Testis (tissue), 3 donors: ENCODE measurements around the gene ZNF516. TPM values are rescaled to one million over a fixed set of nuclear protein-coding genes. Genes with fewer than 3 reads are reported as not detected.

Experiments used
- DNase-seq: peaks from one replicate; pipeline ENCODE4 v3.0.0-alpha.2; 2019
- H3K27ac ChIP-seq, 2 donors: fragments of 200-600 bp; sonication (generic); one replicate each; pipeline ENCODE4 v1.5.1; 2019
- H3K27me3 ChIP-seq: fragments of 200-600 bp; sonication (generic); one replicate; pipeline ENCODE4 v1.5.1; 2019
- H3K36me3 ChIP-seq: fragments of 200-600 bp; sonication (generic); one replicate; pipeline ENCODE4 v1.5.1; 2017; ENCODE audit warnings: low read depth; ENCODE audit errors: missing control alignments
- H3K4me1 ChIP-seq: fragments of 200-600 bp; sonication (generic); one replicate; pipeline ENCODE4 v1.5.1; 2019
- H3K4me3 ChIP-seq, 2 donors: fragments of 200-600 bp; sonication (generic); one replicate each; pipeline ENCODE4 v1.5.1; 2017 to 2019
- H3K9me3 ChIP-seq: fragments of 200-600 bp; sonication (generic); one replicate; pipeline ENCODE4 v1.5.1; 2017
- POLR2A ChIP-seq: fragments of 450-650 bp; IDR thresholded peaks from one replicate; pipeline ENCODE4 v1.6.1; 2017; ENCODE audit warnings: antibody characterized with exemption, mild to moderate bottlenecking, moderate library complexity
- WGBS, 2 donors: methylation state at CpG; one replicate each; pipeline ENCODE4 v1.1.5; 2018; 5-methylcytosine and 5-hydroxymethylcytosine counted together
- intact Hi-C: fragments of 100-400 bp; cut with DNase I; formaldehyde crosslinking; loops from one replicate; pipeline ENCODE4 v1.15.1; 2023; ENCODE audit warnings: low total_unique reads
- polyA plus RNA-seq: library from polyadenylated mRNA; stranded (reverse); fragments of 350-450 nt; fragmentation: Illumina TruSeq; extraction: RNeasy Lipid Tissue Mini Kit (QIAGEN cat#74804); gene quantifications from one replicate; pipeline ENCODE4 v1.2.3, GENCODE V29; 2014; ENCODE audit warnings: low read depth, low replicate concordance; ENCODE audit not compliant: insufficient read depth
- total RNA-seq, 2 donors: library from RNA; depleted of rRNA; stranded (reverse); fragments of >200 nt; gene quantifications; one replicate each; pipeline ENCODE4 v1.2.3, GENCODE V29; 2016
- TF ChIP-seq, protein P1 (sequence below), 3 experiments: fragments of 450-650 bp in 2 of 3; fragments of 200-600 bp in 1 of 3; sonication (generic) in 1 of 3; IDR thresholded peaks; one replicate each; pipeline ENCODE4 v1.5.1; 2016 to 2019; ENCODE audit warnings: antibody characterized with exemption in 3 of 3, mild to moderate bottlenecking in 2 of 3, moderate library complexity in 1 of 3

The ZNF516 gene
- total and polyA plus RNA-seq, 3 donors from 2014 or later: 79.0 to 212 (median 189) TPM

DNA sequence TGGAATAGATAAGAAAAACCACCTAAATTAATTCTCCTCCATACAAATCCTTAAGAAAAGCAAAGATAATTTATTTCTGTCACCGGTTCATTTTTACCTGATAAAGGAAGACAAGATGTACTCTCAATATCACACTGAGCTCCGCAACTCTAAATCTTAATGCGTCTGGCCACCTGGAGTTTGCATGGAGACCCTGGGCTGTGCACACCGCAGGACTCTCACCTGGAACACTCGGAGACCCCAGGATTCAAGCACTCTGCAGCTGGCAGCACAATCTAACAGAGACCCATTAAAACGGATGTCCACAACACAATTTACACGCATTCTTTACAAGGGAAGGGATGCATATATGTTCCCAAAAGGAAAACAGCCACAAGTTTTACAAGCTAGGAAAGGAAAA is 72.2 kb downstream of the ZNF516 start:
- Histone ChIP-seq H3K9me3 (no peaks in the 10 kb centered on the region), H3K4me3 (no peak overlapping the region), H3K36me3 (no peaks in the 10 kb centered on the region), H3K27me3 (no peaks in the 10 kb centered on the region), H3K4me1 (peaks cover 14% of the 10 kb centered on the region), H3K27ac (no peak overlapping the region)
- intact Hi-C loops: no loop called here
- WGBS, 2 donors: 63 to 74% methylated on average over 7 of the region's 7 CpGs
- TF ChIP-seq, protein P1, sequence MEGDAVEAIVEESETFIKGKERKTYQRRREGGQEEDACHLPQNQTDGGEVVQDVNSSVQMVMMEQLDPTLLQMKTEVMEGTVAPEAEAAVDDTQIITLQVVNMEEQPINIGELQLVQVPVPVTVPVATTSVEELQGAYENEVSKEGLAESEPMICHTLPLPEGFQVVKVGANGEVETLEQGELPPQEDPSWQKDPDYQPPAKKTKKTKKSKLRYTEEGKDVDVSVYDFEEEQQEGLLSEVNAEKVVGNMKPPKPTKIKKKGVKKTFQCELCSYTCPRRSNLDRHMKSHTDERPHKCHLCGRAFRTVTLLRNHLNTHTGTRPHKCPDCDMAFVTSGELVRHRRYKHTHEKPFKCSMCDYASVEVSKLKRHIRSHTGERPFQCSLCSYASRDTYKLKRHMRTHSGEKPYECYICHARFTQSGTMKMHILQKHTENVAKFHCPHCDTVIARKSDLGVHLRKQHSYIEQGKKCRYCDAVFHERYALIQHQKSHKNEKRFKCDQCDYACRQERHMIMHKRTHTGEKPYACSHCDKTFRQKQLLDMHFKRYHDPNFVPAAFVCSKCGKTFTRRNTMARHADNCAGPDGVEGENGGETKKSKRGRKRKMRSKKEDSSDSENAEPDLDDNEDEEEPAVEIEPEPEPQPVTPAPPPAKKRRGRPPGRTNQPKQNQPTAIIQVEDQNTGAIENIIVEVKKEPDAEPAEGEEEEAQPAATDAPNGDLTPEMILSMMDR (IDR thresholded peaks at IDR 0.05): no peak
- no peak for TF ChIP-seq POLR2A
- no peak for DNase-seq

DNA sequence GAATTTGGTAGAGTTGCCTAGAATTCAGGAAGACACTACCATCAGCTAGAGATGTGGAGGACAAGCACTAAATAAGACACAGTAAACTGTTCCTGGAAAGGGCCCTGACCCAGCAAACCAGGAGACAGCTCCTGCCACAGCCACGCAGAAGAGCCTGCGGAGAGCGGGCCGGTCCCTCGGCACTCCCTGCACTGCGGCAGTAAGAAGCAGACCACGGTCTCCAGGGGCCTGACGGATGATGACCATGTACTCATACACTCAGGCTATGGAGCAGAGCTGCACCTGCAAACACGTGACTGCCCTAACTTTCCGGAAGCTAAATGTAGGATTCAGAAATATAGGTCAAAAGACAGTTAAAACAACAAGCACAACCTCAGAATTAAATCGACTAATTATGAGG is 72.9 kb downstream of the ZNF516 start:
- Histone ChIP-seq H3K4me1 (peaks cover 17% of the 10 kb centered on the region), H3K27me3 (no peaks in the 10 kb centered on the region), H3K4me3 (no peak overlapping the region), H3K27ac (no peak overlapping the region), H3K9me3 (no peaks in the 10 kb centered on the region), H3K36me3 (no peaks in the 10 kb centered on the region)
- TF ChIP-seq POLR2A: no peak
- TF ChIP-seq, protein P1 (IDR thresholded peaks at IDR 0.05): no peak
- 66 to 68% methylated on average over 11 of the region's 11 CpGs for WGBS, 2 donors
- no peak for DNase-seq
- intact Hi-C loops: no loop called here

DNA sequence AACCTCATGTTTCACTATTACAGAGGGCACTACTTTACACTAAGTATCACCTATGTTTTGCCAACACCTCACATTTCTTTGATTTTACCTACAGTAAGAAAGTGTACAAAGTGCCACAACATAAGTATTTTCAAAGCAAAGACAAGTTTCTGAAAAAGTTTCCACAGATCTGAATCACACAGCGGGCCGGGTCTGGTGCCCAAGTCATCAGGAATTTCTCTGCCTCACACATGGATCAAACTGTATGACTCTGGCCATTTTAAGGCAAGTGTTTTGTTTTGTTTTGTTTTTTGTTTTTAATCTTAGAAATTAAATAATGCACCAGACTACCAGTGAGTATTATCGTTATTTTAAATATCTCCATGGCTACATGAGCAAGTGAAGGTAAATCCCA is 73.4 kb downstream of the ZNF516 start:
- TF ChIP-seq POLR2A: no peak
- TF ChIP-seq, protein P1 (IDR thresholded peaks at IDR 0.05): no peak
- Histone ChIP-seq H3K27me3 (no peaks in the 10 kb centered on the region), H3K36me3 (no peaks in the 10 kb centered on the region), H3K9me3 (no peaks in the 10 kb centered on the region), H3K27ac (no peak overlapping the region), H3K4me1 (peaks cover 20% of the 10 kb centered on the region), H3K4me3 (no peak overlapping the region)
- no peak for DNase-seq
- 88% methylated on average over 3 of the region's 3 CpGs for WGBS, 2 donors
- intact Hi-C loops: no loop called here

DNA sequence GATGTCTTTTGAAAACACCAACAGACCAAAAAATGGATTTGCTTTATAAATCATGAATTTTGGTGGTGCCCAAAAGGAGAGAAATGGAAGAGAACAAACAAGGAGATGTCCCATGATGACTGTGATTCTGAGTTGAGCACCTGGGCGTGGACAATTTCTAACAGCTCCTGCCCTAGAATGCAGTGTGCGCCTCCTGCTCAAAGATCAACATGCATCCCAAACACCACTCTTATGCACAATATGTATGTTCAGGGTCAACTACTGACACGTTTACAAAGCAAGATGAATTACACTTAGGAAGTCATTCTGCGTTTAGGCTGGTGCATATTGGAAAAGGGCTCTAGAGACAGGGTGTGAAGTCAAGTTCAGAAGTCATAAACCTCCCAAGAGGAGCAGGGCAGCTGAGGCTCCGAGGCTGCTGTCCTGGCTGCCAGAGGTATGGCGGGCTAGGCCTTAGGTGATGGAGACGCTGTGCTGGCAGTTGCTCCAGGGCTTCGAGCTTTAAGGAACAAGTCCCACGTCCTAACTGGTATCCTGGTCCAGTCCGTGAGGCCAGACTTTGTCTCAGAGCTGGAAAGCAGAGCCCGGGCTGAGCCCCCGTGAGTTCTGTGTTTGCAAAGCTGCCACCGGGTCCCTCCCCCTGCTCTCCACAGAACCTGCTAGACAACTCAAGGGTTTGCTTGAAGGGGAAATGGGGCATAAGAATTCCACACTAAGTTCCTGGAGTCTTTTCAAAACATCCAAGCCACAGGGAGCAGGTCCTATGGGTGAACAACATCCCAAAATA is 74.0 kb downstream of the ZNF516 start:
- DNase-seq: no peak
- 70 to 89% methylated on average over 8 to 13 of the region's 13 CpGs for WGBS, 2 donors
- intact Hi-C loops: no loop called here
- TF ChIP-seq, protein P1 (IDR thresholded peaks at IDR 0.05): no peak
- TF ChIP-seq POLR2A: no peak
- peaks cover 21% of the 10 kb centered on the region for H3K4me1 ChIP-seq
- H3K27ac ChIP-seq: no peak overlapping the region
- H3K36me3 ChIP-seq: no peaks in the 10 kb centered on the region
- H3K9me3 ChIP-seq: no peaks in the 10 kb centered on the region
- H3K27me3 ChIP-seq: no peaks in the 10 kb centered on the region
- no peak overlapping the region for H3K4me3 ChIP-seq

DNA sequence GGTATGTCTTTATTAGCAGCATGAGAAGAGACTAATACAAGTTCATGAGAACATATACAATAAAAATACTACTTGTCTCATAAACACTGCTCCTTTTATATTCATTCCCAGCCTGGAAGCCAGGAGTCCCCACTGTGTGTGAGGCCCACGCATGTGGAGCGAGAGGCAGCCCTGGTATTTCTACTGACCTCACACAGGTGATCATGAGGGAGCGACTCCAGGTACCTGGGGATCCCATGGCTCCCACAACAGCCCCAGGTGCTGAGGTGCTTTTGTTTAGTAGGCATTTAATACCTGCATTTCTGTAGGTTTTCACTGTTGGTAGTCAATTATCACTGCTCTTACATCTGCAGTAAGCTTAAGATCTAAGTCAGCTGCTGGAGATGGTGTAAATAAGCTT is 75.2 kb downstream of the ZNF516 start:
- Histone ChIP-seq H3K4me1 (peaks cover 33% of the 10 kb centered on the region), H3K27me3 (no peaks in the 10 kb centered on the region), H3K4me3 (no peak overlapping the region), H3K9me3 (no peaks in the 10 kb centered on the region), H3K36me3 (no peaks in the 10 kb centered on the region), H3K27ac (no peak overlapping the region)
- intact Hi-C loops: no loop called here
- no peak for DNase-seq
- TF ChIP-seq POLR2A: no peak
- TF ChIP-seq, protein P1 (IDR thresholded peaks at IDR 0.05): no peak
- 96 to 99% methylated on average over 3 of the region's 3 CpGs for WGBS, 2 donors
